Esophagus muscularis mucosa (tissue), 4 donors: ENCODE measurements around the gene B4GALT3.

Experiments used
- EP300 ChIP-seq: sonication (generic); formaldehyde crosslinking; IDR thresholded peaks from one replicate; pipeline ENCODE4 v1.6.1; 2017; ENCODE audit warnings: antibody characterized with exemption
- POLR2A ChIP-seq: fragments of 450-650 bp; IDR thresholded peaks from one replicate; pipeline ENCODE4 v1.6.1; 2017; ENCODE audit warnings: antibody characterized with exemption, moderate library complexity, mild to moderate bottlenecking, low read depth
- POLR2AphosphoS5 ChIP-seq, 2 donors: sonication (generic); formaldehyde crosslinking; IDR thresholded peaks; one replicate each; pipeline ENCODE4 v1.6.1; 2017; ENCODE audit warnings: antibody characterized with exemption in 2 of 2
- TF ChIP-seq, protein P1 (sequence below), 3 experiments: fragments of 200-600 bp in 2 of 3; fragments of 450-650 bp in 1 of 3; sonication (generic) in 2 of 3; IDR thresholded peaks; one replicate each; pipeline ENCODE4 v1.5.1; 2017 to 2019; ENCODE audit warnings: antibody characterized with exemption in 3 of 3, mild to moderate bottlenecking in 2 of 3, moderate library complexity in 1 of 3

DNA sequence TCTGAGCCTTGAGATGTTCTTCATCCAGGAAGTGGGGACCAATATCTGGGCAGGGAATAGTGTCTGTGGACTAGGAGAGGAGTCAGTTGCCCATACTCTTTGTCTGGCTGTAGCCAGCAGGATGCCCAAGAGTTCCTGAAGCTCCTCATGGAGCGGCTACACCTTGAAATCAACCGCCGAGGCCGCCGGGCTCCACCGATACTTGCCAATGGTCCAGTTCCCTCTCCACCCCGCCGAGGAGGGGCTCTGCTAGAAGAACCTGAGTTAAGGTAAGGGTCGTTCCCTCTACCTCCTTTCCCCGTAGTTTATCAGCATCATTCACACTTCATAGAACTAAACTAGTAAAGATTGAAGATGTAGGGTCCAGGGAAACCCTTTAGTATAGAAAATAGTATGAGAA, 14.5 kb downstream of the B4GALT3 start:
- TF ChIP-seq, protein P1, sequence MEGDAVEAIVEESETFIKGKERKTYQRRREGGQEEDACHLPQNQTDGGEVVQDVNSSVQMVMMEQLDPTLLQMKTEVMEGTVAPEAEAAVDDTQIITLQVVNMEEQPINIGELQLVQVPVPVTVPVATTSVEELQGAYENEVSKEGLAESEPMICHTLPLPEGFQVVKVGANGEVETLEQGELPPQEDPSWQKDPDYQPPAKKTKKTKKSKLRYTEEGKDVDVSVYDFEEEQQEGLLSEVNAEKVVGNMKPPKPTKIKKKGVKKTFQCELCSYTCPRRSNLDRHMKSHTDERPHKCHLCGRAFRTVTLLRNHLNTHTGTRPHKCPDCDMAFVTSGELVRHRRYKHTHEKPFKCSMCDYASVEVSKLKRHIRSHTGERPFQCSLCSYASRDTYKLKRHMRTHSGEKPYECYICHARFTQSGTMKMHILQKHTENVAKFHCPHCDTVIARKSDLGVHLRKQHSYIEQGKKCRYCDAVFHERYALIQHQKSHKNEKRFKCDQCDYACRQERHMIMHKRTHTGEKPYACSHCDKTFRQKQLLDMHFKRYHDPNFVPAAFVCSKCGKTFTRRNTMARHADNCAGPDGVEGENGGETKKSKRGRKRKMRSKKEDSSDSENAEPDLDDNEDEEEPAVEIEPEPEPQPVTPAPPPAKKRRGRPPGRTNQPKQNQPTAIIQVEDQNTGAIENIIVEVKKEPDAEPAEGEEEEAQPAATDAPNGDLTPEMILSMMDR (IDR thresholded peaks at IDR 0.05): no peak
- TF ChIP-seq POLR2A (no peak), POLR2AphosphoS5 (IDR thresholded peaks at IDR 0.05) (no peak), EP300 (no peak)
